ENCODE data around the gene ZIC1.

- TF ChIP-seq CTCF (conservative IDR thresholded peaks at IDR 0.05; ENCODE audit: low read length) = no peak
- no peak for TF ChIP-seq EZH2phosphoT487 (IDR thresholded peaks at IDR 0.05; ENCODE audit: borderline replicate concordance, low read depth, low read length)
Observed at GRCh38 chr3:147392625-147392946, 16.6 kb upstream of the ZIC1 start.
